ENCODE data around the gene EIPR1.

EIPR1 gene

GRCh38 chr2:3179208-3179607 lies 198.4 kb downstream of the EIPR1 start:
- no peak for DNase-seq (ENCODE audit: low read depth)

GRCh38 chr2:3178578-3179031 lies 199.0 kb downstream of the EIPR1 start:
- DNase-seq (ENCODE audit: low read depth): no peak
- no peak overlapping the region for H3K4me3 ChIP-seq (ENCODE audit: low read depth, low read length)
- no peak for TF ChIP-seq CTCF (IDR thresholded peaks at IDR 0.05; ENCODE audit: control insufficient read depth, extremely low read depth, insufficient read depth)

More at GRCh38 chr2:3179208-3179607, 198.4 kb downstream of the EIPR1 start:
- peak; percentile 25 for TF ChIP-seq CTCF (IDR thresholded peaks at IDR 0.05; ENCODE audit: control insufficient read depth, extremely low read depth, insufficient read depth)
- no peak overlapping the region for H3K4me3 ChIP-seq (ENCODE audit: low read depth, low read length)

GRCh38 chr2:3177891-3178577 lies 199.6 kb downstream of the EIPR1 start:
- no peak for TF ChIP-seq CTCF (IDR thresholded peaks at IDR 0.05; ENCODE audit: control insufficient read depth, extremely low read depth, insufficient read depth)
- DNase-seq (ENCODE audit: low read depth): no peak
- H3K4me3 ChIP-seq (ENCODE audit: low read depth, low read length): no peak overlapping the region

- no peak for TF ChIP-seq CTCF (IDR thresholded peaks at IDR 0.05; ENCODE audit: control insufficient read depth, extremely low read depth, insufficient read depth)
- DNase-seq (ENCODE audit: low read depth): no peak
- no peak overlapping the region for H3K4me3 ChIP-seq (ENCODE audit: low read depth, low read length)
Measured at GRCh38 chr2:3176869-3177255, 200.8 kb downstream of the EIPR1 start.

GRCh38 chr2:3176071-3176868 lies 201.3 kb downstream of the EIPR1 start:
- H3K4me3 ChIP-seq (ENCODE audit: low read depth, low read length): no peak overlapping the region
- DNase-seq (ENCODE audit: low read depth): no peak
- TF ChIP-seq CTCF (IDR thresholded peaks at IDR 0.05; ENCODE audit: control insufficient read depth, extremely low read depth, insufficient read depth): no peak

GRCh38 chr2:3175568-3175955 lies 202.1 kb downstream of the EIPR1 start:
- no peak for TF ChIP-seq CTCF (IDR thresholded peaks at IDR 0.05; ENCODE audit: control insufficient read depth, extremely low read depth, insufficient read depth)
- no peak for DNase-seq (ENCODE audit: low read depth)
- H3K4me3 ChIP-seq (ENCODE audit: low read depth, low read length): no peak overlapping the region

Measured in LNCaP clone FGC (cell line).